CD4-positive, alpha-beta T cell treated with Interleukin-17A for 1 hour (primary cell): Measurements from ENCODE around the gene CCDC158.

Source experiments
- DNase-seq: peaks from one replicate; pipeline ENCODE4 v3.0.0-alpha.2; 2020

The CCDC158 gene

GRCh38 chr4:76275486-76276124 is 145.3 kb downstream of the CCDC158 start:
- DNase-seq = no peak

- no peak for DNase-seq
Measured at GRCh38 chr4:76272999-76273398, 147.9 kb downstream of the CCDC158 start.

GRCh38 chr4:76272582-76272981 is 148.4 kb downstream of the CCDC158 start:
- DNase-seq = no peak

GRCh38 chr4:76272073-76272472 is 148.9 kb downstream of the CCDC158 start:
- DNase-seq = no peak

- DNase-seq = no peak
Measured at GRCh38 chr4:76271248-76271647, 149.7 kb downstream of the CCDC158 start.

GRCh38 chr4:76270244-76271175 is 150.4 kb downstream of the CCDC158 start:
- no peak for DNase-seq

GRCh38 chr4:76267811-76268210 is 153.1 kb downstream of the CCDC158 start:
- no peak for DNase-seq

GRCh38 chr4:76266627-76267026 is 154.3 kb downstream of the CCDC158 start:
- DNase-seq = no peak

- DNase-seq = no peak
Measured at GRCh38 chr4:76265631-76266218, 155.2 kb downstream of the CCDC158 start.
